ENCODE results near the gene FRMD4A. TPM values are rescaled to one million over a fixed set of nuclear protein-coding genes. Genes with fewer than 3 reads are reported as not detected.

The FRMD4A gene
- total RNA-seq (10 to 100 TPM; 19.5 to 58.1 (median 31.9) TPM), polyA plus RNA-seq (10 to 100 TPM; 12.2 to 21.3 TPM)
- long read RNA-seq, donor 1, partial matches to known transcripts, result 6 of 15 reads
- long read RNA-seq, donor 1, other reads (novel, unspliced or antisense), result 6 of 15 reads
- long read RNA-seq, donor 2, partial matches to known transcripts, result 5 of 20 reads
- long read RNA-seq, donor 2, other reads (novel, unspliced or antisense), result 12 of 20 reads
- long read RNA-seq, donor 3, transcript FRMD4A-209 (3 exons, 1,287 nt), result major isoform, 7 of 12 reads
- long read RNA-seq, donor 3, partial matches to known transcripts, result 0 of 12 reads
- long read RNA-seq, donor 3, other reads (novel, unspliced or antisense), result 4 of 12 reads

DNA sequence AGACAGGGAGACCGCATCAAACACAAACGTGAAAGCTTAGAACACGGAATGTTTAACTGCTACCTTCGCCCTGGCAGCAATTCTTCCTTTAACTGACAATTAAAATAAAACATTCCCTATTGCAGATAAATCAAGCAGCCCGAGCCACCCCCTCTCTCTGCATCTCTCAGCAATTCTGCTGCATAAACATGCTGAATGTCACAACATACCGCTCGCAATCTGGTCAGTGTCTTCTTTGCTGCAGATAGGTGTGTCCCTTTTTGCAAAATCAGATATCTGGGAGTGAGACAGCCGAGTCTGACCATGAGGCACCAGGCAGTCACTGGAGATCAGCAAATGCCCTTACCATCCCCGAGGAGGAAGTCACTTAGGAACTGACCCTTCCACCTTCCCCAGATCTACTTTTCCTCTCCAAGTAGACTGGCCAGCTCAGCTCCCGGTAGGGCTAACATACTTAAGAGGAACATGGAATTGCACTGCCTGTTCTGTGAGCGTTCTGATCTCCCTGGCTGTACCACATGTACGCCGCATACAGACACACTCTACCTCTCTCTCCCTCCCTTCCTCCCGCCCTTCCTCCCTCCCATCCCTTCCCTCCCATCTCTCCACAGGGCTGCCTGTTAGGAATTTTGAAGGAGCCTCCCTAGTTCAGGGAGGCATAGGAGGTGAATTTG lies at the start of gene FRMD4A:
TSS of gene FRMD4A (minus strand) at position 537 of the 674 bp plus-strand sequence.
- H3K27ac ChIP-seq, result no peak within 1 kb of the TSS
- 44 to 52% (median 48%) methylated on average over 14 of the region's 14 CpGs for WGBS, 4 donors
- ATAC-seq (no peak), DNase-seq (no peak)
- TF ChIP-seq, protein P1, sequence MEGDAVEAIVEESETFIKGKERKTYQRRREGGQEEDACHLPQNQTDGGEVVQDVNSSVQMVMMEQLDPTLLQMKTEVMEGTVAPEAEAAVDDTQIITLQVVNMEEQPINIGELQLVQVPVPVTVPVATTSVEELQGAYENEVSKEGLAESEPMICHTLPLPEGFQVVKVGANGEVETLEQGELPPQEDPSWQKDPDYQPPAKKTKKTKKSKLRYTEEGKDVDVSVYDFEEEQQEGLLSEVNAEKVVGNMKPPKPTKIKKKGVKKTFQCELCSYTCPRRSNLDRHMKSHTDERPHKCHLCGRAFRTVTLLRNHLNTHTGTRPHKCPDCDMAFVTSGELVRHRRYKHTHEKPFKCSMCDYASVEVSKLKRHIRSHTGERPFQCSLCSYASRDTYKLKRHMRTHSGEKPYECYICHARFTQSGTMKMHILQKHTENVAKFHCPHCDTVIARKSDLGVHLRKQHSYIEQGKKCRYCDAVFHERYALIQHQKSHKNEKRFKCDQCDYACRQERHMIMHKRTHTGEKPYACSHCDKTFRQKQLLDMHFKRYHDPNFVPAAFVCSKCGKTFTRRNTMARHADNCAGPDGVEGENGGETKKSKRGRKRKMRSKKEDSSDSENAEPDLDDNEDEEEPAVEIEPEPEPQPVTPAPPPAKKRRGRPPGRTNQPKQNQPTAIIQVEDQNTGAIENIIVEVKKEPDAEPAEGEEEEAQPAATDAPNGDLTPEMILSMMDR (IDR thresholded peaks at IDR 0.05), result no peak
- no peak for TF ChIP-seq POLR2A (IDR thresholded peaks at IDR 0.05)
- H3K36me3 ChIP-seq, result no peaks in the 10 kb centered on the region
- H3K4me1 ChIP-seq, result no peaks in the 10 kb centered on the region
- no peak within 1 kb of the TSS for H3K4me3 ChIP-seq
- peaks cover 0 to 64% (median 12%) of the 10 kb centered on the region in 9 donors for H3K27me3 ChIP-seq
- H3K9me3 ChIP-seq, result no peaks in the 10 kb centered on the region
- intact Hi-C loops (cut with DNase I), result no loop called here

DNA sequence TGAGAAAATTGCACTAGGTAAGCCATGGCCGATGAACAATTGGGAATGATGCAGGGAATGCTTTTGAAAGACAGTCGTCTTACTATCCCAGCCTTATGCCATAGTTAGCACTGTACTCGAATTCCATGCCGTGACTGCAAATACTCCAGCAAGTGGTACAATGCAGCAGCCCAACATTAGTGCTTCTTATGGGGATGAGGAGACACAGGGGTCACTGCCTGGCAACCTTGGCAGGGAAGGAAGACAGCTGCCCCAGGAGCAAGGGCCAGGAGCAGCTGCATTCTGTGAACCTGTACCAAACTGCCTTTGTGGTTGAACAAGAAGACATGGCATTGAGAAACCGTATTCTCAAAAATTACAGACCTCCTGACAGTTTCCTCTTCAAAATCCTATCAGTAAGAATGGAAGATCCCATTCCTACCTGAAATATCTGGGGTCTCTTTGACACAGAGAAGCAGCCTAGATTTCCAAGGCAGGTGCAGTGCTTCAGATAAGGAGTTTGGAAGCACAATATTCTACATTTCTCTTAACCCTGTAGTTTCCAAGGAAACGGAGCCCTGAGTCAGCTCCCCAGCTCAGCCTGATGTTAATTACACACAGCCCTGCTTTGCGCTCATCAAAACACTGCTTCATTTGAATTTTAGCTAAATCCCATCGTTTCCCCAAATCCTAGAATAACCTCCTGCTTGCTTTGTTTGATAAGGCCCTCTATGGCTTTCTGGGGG lies 49.0 kb upstream of the FRMD4A start:
- TF ChIP-seq, protein P1 (IDR thresholded peaks at IDR 0.05), result no peak
- no peak for TF ChIP-seq POLR2A (IDR thresholded peaks at IDR 0.05)
- H3K4me3 ChIP-seq, result no peak overlapping the region
- peaks cover 0 to 7% (median 0%) of the 10 kb centered on the region in 9 donors for H3K27me3 ChIP-seq
- no peaks in the 10 kb centered on the region for H3K9me3 ChIP-seq
- intact Hi-C loops (cut with DNase I), result loop anchor here in 2 of 10 donors (10.0 kb wide), 1 partner anchor 95 kb away; no protein-coding TSS in a partner anchor
- WGBS, 4 donors, result 77 to 87% (median 83%) methylated on average over 8 of the region's 8 CpGs
- H3K36me3 ChIP-seq, result no peaks in the 10 kb centered on the region
- ATAC-seq (no peak), DNase-seq (no peak)
- H3K4me1 ChIP-seq, result no peaks in the 10 kb centered on the region
- H3K27ac ChIP-seq, result no peak overlapping the region

DNA sequence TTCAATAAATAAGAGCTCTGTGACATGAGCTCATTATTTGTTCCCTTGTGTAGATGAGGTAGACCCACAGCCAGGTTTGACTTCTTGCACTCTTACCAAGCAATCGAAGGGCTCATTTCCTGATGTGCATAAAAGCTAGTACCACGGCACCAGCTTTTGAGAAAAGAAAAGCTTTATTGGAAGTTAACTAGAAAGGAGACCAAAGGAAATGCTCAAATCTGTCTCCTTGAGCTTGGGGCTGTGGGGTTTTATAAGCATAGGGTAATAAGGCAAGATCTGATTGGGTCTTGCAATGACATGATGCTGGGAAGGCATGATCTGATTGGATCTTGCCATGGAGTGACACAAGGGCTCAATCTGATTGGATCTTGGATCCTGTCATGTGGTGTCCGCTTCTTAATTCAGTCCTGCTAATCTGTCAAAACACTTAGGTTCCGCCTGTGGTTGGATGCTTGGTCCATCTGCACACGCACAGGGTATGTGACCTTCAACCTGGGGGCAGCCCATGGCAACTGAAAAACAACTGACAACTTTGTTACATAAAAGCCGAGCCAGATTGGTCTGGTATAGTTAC lies 47.8 kb upstream of the FRMD4A start:
- Histone ChIP-seq H3K27me3 (peaks cover 0 to 7% (median 0%) of the 10 kb centered on the region in 9 donors), H3K9me3 (no peaks in the 10 kb centered on the region), H3K4me3 (no peak overlapping the region), H3K36me3 (no peaks in the 10 kb centered on the region), H3K4me1 (no peaks in the 10 kb centered on the region), H3K27ac (no peak overlapping the region)
- 89 to 96% (median 92%) methylated on average over 6 of the region's 6 CpGs for WGBS, 4 donors
- ATAC-seq (no peak), DNase-seq (no peak)
- intact Hi-C loops (cut with DNase I), result no loop called here
- TF ChIP-seq, protein P1 (IDR thresholded peaks at IDR 0.05), result no peak
- no peak for TF ChIP-seq POLR2A (IDR thresholded peaks at IDR 0.05)

Data from heart left ventricle (tissue), 16 donors.